Right lung (tissue), 5 donors: Measurements from ENCODE around the gene MUSK. TPM values are rescaled to one million over a fixed set of nuclear protein-coding genes. Genes with fewer than 3 reads are reported as not detected.

Experiments
- polyA plus RNA-seq, 5 donors: library from polyadenylated mRNA; unstranded; fragments of 120-200 nt; gene quantifications; one replicate each; pipeline versions ENCODE4 v1.2.1 to v1.2.3, GENCODE V29; 2013; ENCODE audit warnings: inconsistent platforms in 1 of 5, low replicate concordance in 1 of 5; ENCODE audit not compliant: insufficient read length in 5 of 5, insufficient read depth in 1 of 5

Gene MUSK
- polyA plus RNA-seq, 5 donors: 0.43 to 0.67 (median 0.55) TPM

Other genes with a start within 250 kb of the MUSK start
- gene SVEP1, start 89.0 kb upstream of the MUSK start, polyA plus RNA-seq: 10 to 100 TPM; 15.8 to 31.9 (median 27.7) TPM